NCI-H2107 (cell line): ENCODE results near the gene HPS3.
"Not testable (repeated sequence)": the region's sequence is repeated elsewhere in the genome, so short reads cannot be mapped to it uniquely, and the experiment has no call there.

Source experiments
- DNase-seq: peaks from one replicate; lab custom pipeline; 2025; lab: John Stamatoyannopoulos, UW

HPS3 gene

GRCh38 chr3:149186721-149187120, 57.3 kb downstream of the HPS3 start:
- no peak for DNase-seq

GRCh38 chr3:149188494-149188893, 59.1 kb downstream of the HPS3 start:
- no peak for DNase-seq

DNA sequence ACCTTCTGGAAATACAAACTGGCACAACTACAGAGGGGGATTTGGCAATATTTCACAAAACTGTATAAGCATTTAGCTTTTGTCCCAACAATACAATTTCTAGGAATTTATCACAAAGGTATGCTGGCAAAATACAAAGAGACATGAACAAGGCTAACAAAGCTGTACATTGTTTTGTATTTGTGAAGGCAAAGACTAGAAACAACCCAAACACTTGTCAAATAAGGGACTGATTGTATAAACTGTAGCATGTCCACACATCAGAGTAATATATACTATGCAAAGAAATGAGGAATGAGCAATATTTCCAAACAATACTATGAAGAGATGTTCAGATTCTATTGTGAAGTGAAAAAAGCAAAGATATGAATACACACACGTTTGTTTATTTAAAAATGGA, 65.8 kb downstream of the HPS3 start:
- DNase-seq = no peak

DNA sequence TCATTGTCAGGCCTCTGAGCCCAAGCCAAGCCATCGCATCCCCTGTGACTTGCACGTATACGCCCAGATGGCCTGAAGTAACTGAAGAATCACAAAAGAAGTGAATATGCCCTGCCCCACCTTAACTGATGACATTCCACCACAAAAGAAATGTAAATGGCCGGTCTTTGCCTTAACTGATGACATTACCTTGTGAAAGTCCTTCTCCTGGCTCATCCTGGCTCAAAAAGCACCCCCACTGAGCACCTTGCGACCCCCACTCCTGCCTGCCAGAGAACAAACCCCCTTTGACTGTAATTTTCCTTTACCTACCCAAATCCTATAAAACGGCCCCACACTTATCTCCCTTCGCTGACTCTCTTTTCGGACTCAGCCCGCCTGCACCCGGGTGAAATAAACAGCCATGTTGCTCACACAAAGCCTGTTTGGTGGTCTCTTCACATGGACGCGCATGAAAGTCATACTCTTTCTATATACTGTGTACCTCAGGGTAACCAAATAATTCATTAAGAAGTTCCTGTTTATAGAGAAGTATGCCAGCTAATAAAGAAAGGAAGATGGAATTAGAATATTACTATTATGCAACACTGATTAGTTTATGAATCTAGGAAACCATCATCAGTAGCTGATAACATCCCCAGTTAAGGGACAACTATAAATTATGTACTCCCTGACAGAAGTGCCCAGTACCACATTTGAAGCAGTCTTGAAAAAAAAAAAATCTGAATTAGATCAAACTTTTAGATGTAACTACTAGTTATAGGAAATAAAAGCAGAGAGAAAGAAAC, 67.6 kb downstream of the HPS3 start:
- DNase-seq = not testable (repeated sequence)

GRCh38 chr3:149197669-149198068, 68.2 kb downstream of the HPS3 start:
- no peak for DNase-seq

GRCh38 chr3:149198611-149199010, 69.2 kb downstream of the HPS3 start:
- no peak for DNase-seq

DNA sequence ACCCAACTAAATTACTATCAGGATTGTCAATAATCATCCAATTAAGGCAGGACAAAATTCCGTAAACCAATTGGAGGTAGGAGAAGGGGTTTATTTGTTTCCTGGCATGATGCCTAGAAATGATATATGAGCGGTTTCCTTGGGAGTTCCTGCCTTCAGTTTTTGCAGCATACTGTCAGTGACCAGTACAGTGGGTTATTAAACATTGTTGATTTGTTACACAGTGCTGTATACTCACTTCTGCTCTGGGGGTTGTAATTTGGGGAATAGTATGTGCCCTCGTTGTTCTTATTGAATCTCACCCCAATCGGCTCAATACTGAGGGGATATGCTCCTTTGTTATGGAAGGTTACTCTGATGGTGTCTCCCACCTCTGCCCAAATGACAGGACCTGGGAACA, 70.0 kb downstream of the HPS3 start:
- no peak for DNase-seq

- no peak for DNase-seq
Measured at GRCh38 chr3:149203758-149204157, 74.3 kb downstream of the HPS3 start.

- no peak for DNase-seq
Measured at GRCh38 chr3:149204390-149204991, 75.1 kb downstream of the HPS3 start.

GRCh38 chr3:149207475-149207874, 78.0 kb downstream of the HPS3 start:
- no peak for DNase-seq

- no peak for DNase-seq
Measured at GRCh38 chr3:149209431-149209830, 80.0 kb downstream of the HPS3 start.

GRCh38 chr3:149212386-149212785, 82.9 kb downstream of the HPS3 start:
- no peak for DNase-seq

DNA sequence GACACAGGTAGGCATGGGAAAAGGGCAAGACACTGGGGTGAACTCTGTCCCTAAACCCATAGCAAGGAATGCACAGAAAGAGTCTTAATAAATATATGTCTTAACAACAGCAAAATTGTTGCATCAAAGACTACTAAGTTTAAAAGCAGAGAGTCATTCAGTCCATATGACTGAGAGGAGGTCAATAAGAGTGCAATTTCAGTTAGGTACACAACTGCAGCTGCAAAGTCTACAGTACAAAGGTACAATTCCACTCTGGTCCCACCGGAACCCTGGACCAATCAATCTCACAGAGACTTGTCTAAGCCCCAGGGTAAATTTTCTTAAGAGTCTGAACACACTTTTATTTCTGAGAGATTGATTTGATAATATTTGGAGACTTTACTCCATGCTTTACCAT, 85.3 kb downstream of the HPS3 start:
- DNase-seq = no peak

DNA sequence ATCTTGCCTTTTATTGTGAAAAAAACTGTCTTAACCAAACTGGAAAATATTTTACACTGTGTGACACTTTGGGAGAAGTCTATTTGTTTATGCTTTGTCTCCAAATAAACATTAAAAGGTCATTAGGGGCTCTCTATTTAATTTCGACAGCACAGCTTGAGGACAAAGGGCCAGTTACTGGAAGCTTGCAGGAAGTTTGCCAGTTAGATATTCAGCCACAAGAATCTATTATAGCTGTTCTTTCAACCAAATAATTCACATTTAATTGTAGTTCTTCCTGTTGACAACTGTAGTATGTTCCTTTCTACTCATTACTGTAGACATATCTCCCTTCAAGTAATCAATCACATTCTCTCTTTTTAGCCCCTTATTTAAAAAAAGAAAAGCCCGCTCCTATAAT, 86.1 kb downstream of the HPS3 start:
- DNase-seq = no peak

DNA sequence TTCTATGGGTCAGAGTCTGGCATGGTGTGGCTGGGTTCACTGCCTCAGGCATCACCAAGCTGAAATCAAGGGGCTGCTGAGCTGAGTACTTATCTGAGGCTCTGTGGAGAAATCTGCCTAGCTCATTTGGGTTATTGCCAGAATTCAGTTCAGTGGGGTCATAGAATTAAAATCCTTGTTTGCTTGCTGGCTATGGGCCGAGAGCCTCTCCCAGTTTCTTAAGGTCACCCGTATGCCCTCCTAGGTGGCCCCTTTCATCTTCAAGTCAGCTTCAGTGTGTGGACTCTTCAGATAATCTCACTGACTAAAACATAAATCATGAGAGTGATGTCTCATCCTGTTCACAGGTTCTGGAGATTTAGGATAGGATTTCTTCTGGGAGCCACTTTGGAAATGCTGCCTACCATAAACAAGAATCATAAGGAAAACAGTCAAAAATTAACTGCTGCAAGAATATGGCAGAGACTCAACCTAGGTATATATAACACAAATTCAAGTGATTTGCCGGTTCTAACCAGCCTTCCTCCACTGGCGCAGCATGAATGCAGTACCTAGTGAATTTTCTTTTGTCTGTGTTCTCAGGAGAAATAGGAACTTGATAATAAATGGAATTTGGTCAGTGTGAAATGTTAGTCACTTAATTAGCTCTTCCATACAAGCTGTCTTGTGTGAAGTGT, 86.9 kb downstream of the HPS3 start:
- no peak for DNase-seq

GRCh38 chr3:149217347-149217746, 87.9 kb downstream of the HPS3 start:
- no peak for DNase-seq

- not testable (repeated sequence) for DNase-seq
Measured at GRCh38 chr3:149219380-149220121, 90.1 kb downstream of the HPS3 start.

DNA sequence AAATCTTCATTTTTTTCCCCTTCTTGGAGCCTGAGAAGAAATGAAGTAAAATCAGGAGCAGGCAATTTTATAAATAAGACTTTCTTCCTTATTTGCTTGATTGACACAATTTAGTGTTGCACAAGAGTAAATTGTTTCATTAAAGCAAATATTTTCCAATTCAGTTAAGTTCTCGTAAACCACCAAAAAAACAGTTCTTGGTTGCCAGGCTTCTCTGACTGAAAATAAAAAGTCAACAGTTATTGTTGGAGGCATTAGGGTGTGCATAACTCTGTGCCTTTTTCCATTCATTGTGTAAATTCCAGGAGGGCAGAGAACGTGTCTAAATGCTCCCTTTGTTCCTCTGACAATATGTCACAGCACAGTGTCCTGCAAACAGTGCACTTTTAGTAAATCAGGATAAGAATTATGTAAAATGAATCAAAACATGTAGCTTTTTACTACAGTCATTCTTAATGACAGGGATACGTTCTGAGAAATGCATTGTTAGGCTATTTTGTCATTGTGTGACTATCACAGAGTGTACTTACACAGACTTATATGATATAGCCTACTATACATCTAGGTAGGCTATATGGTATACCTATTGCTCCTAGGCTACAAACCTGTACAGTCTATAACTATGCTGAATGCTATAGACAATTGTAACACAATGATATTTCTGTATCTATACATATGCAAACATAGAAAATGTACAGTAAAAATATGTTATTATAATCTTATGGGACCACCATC, 92.5 kb downstream of the HPS3 start, which contains the start of gene CP:
Gene CP (minus strand): TSS at position 47 of the 735 bp plus-strand sequence. CDS start 37 bp downstream, at position 10.
- DNase-seq = no peak
